ENCODE data around the gene KRT76.
A peak's percentile ranks its signal among the peaks of the same experiment; 100 is the strongest.

KRT76 gene

GRCh38 chr12:52776913-52777395, at the start of gene KRT76:
Gene KRT76 (minus strand): TSS chr12:52777345. CDS start chr12:52777291, 54 bp downstream.
- no peak for DNase-seq (ENCODE audit: low read depth in 1 of 2, low spot score in 1 of 2)
- no peak for TF ChIP-seq JUND (IDR thresholded peaks at IDR 0.05; ENCODE audit: low read depth)
- in situ Hi-C loops (cut with HindIII; ENCODE audit: low pct_unique_long_range_greater_than_20kb, low sequenced_read_pairs) = no loop called here

GRCh38 chr12:52825961-52826360, 48.8 kb upstream of the KRT76 start:
- in situ Hi-C loops (cut with HindIII; ENCODE audit: low pct_unique_long_range_greater_than_20kb, low sequenced_read_pairs) = no loop called here
- TF ChIP-seq JUND (IDR thresholded peaks at IDR 0.05; ENCODE audit: low read depth) = no peak
- DNase-seq (ENCODE audit: low read depth in 1 of 2, low spot score in 1 of 2) = no peak

GRCh38 chr12:52824741-52825410, 47.7 kb upstream of the KRT76 start:
- DNase-seq (ENCODE audit: low read depth in 1 of 2, low spot score in 1 of 2) = no peak
- TF ChIP-seq JUND (IDR thresholded peaks at IDR 0.05; ENCODE audit: low read depth) = no peak
- in situ Hi-C loops (cut with HindIII; ENCODE audit: low pct_unique_long_range_greater_than_20kb, low sequenced_read_pairs) = no loop called here

- in situ Hi-C loops (cut with HindIII; ENCODE audit: low pct_unique_long_range_greater_than_20kb, low sequenced_read_pairs) = no loop called here
- DNase-seq (ENCODE audit: low read depth in 1 of 2, low spot score in 1 of 2) = no peak
- TF ChIP-seq JUND (IDR thresholded peaks at IDR 0.05; ENCODE audit: low read depth) = no peak
Observed at GRCh38 chr12:52823761-52824450, 46.8 kb upstream of the KRT76 start.

- no peak for TF ChIP-seq JUND (IDR thresholded peaks at IDR 0.05; ENCODE audit: low read depth)
- in situ Hi-C loops (cut with HindIII; ENCODE audit: low pct_unique_long_range_greater_than_20kb, low sequenced_read_pairs) = no loop called here
- DNase-seq (ENCODE audit: low read depth in 1 of 2, low spot score in 1 of 2) = no peak
Observed at GRCh38 chr12:52822771-52823510, 45.8 kb upstream of the KRT76 start.

- no peak for TF ChIP-seq JUND (IDR thresholded peaks at IDR 0.05; ENCODE audit: low read depth)
- in situ Hi-C loops (cut with HindIII; ENCODE audit: low pct_unique_long_range_greater_than_20kb, low sequenced_read_pairs) = no loop called here
- DNase-seq (ENCODE audit: low read depth in 1 of 2, low spot score in 1 of 2) = peak; percentile 47 to 51
Observed at GRCh38 chr12:52821826-52822660, 44.9 kb upstream of the KRT76 start.

- no peak for TF ChIP-seq JUND (IDR thresholded peaks at IDR 0.05; ENCODE audit: low read depth)
- no peak for DNase-seq (ENCODE audit: low read depth in 1 of 2, low spot score in 1 of 2)
- in situ Hi-C loops (cut with HindIII; ENCODE audit: low pct_unique_long_range_greater_than_20kb, low sequenced_read_pairs) = no loop called here
Observed at GRCh38 chr12:52821071-52821730, 44.1 kb upstream of the KRT76 start.

- in situ Hi-C loops (cut with HindIII; ENCODE audit: low pct_unique_long_range_greater_than_20kb, low sequenced_read_pairs) = no loop called here
- no peak for TF ChIP-seq JUND (IDR thresholded peaks at IDR 0.05; ENCODE audit: low read depth)
- no peak for DNase-seq (ENCODE audit: low read depth in 1 of 2, low spot score in 1 of 2)
Observed at GRCh38 chr12:52820521-52820920, 43.4 kb upstream of the KRT76 start.

GRCh38 chr12:52819731-52820510, 42.8 kb upstream of the KRT76 start:
- in situ Hi-C loops (cut with HindIII; ENCODE audit: low pct_unique_long_range_greater_than_20kb, low sequenced_read_pairs) = no loop called here
- no peak for DNase-seq (ENCODE audit: low read depth in 1 of 2, low spot score in 1 of 2)
- TF ChIP-seq JUND (IDR thresholded peaks at IDR 0.05; ENCODE audit: low read depth) = no peak

GRCh38 chr12:52818887-52819420, 41.8 kb upstream of the KRT76 start:
- DNase-seq (ENCODE audit: low read depth in 1 of 2, low spot score in 1 of 2) = no peak
- TF ChIP-seq JUND (IDR thresholded peaks at IDR 0.05; ENCODE audit: low read depth) = no peak
- in situ Hi-C loops (cut with HindIII; ENCODE audit: low pct_unique_long_range_greater_than_20kb, low sequenced_read_pairs) = no loop called here

- no peak for TF ChIP-seq JUND (IDR thresholded peaks at IDR 0.05; ENCODE audit: low read depth)
- in situ Hi-C loops (cut with HindIII; ENCODE audit: low pct_unique_long_range_greater_than_20kb, low sequenced_read_pairs) = no loop called here
Observed at GRCh38 chr12:52818388-52818787, 41.2 kb upstream of the KRT76 start.

More at GRCh38 chr12:52818388-52818787, 41.2 kb upstream of the KRT76 start:
- DNase-seq (ENCODE audit: low read depth in 1 of 2, low spot score in 1 of 2) = no peak
